Astrocyte of the cerebellum (primary cell): ENCODE data around the gene NOTUM.
A peak's percentile ranks its signal among the peaks of the same experiment; 100 is the strongest.

ENCODE experiments used
- DNase-seq: peaks from one replicate; pipeline ENCODE4 v3.0.0-alpha.2; 2011; ENCODE audit warnings: low read depth
- H3K4me3 ChIP-seq: 2 replicates; pipeline ENCODE4 v1.5.1; 2011; ENCODE audit warnings: mild to moderate bottlenecking, low read depth, low read length, moderate library complexity
- in situ Hi-C: cut with HindIII; loops from 2 replicates; pipeline ENCODE4 v1.10.0; 2017; ENCODE audit warnings: low sequenced_read_pairs
- TF ChIP-seq, protein P1 (sequence below): IDR thresholded peaks from 2 replicates; pipeline ENCODE4 v1.5.1; 2012; ENCODE audit warnings: low read length, low read depth, moderate library complexity, mild to moderate bottlenecking; ENCODE audit errors: missing control alignments

Gene NOTUM

DNA sequence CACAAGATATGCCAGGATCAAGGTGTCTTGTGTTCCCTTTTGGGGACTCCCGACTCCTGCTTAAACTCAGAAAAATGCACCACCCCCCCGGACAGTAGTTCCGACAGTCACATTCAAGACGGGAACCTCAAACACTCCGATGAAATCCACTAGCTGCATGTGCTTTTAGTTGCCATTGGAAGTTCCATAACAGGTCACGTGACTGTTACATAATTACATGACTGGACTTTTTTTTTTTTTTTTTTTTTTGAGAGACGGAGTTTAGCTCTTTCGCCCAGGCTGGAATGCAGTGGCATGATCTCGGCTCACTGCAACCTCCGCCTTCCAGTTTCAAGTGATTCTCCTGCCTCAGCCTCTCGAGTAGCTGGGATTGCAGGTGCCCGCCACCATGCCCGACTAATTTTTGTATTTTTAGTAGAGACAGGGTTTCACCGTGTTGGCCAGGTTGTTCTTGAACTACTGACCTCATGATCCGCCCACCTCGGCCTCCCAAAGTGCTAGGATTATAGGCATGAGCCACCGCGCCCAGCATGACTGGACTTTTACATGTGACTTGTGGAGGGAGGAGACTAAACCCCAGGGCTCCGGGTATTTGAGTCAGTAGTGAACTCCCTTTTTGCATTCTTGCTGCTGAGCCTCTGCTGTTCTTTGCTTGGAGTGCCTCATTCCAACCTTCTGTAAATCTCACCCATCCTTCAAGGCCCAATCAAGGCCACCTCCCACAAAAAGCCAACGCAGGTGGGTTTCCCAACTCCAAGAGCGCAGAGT, 44.6 kb downstream of the NOTUM start:
- in situ Hi-C loops = no loop called here
- TF ChIP-seq, protein P1, sequence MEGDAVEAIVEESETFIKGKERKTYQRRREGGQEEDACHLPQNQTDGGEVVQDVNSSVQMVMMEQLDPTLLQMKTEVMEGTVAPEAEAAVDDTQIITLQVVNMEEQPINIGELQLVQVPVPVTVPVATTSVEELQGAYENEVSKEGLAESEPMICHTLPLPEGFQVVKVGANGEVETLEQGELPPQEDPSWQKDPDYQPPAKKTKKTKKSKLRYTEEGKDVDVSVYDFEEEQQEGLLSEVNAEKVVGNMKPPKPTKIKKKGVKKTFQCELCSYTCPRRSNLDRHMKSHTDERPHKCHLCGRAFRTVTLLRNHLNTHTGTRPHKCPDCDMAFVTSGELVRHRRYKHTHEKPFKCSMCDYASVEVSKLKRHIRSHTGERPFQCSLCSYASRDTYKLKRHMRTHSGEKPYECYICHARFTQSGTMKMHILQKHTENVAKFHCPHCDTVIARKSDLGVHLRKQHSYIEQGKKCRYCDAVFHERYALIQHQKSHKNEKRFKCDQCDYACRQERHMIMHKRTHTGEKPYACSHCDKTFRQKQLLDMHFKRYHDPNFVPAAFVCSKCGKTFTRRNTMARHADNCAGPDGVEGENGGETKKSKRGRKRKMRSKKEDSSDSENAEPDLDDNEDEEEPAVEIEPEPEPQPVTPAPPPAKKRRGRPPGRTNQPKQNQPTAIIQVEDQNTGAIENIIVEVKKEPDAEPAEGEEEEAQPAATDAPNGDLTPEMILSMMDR = no peak
- no peak for DNase-seq
- peak overlapping the region; percentile 60 for H3K4me3 ChIP-seq

DNA sequence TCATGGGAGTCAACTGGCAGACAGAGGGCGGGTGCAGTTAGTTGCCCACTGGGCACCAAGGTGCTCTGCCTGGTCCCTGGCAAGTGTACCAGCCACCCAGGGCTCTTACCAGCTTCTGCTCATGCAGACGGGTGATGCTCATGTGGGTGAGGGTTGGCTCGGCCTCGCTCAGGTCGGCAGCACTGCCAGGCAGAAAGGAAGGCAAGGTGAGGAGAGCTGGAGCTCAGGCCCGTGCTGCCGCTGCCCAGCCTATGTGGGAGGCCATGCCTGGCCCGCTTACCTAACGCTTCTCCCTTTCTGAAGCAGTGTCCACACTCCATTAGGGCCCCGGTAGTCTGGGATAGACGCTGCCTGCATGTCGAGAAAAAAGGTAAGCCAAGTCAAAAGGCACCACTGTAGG, 45.7 kb downstream of the NOTUM start:
- TF ChIP-seq, protein P1 = no peak
- H3K4me3 ChIP-seq = no peak overlapping the region
- no peak for DNase-seq
- in situ Hi-C loops = no loop called here

DNA sequence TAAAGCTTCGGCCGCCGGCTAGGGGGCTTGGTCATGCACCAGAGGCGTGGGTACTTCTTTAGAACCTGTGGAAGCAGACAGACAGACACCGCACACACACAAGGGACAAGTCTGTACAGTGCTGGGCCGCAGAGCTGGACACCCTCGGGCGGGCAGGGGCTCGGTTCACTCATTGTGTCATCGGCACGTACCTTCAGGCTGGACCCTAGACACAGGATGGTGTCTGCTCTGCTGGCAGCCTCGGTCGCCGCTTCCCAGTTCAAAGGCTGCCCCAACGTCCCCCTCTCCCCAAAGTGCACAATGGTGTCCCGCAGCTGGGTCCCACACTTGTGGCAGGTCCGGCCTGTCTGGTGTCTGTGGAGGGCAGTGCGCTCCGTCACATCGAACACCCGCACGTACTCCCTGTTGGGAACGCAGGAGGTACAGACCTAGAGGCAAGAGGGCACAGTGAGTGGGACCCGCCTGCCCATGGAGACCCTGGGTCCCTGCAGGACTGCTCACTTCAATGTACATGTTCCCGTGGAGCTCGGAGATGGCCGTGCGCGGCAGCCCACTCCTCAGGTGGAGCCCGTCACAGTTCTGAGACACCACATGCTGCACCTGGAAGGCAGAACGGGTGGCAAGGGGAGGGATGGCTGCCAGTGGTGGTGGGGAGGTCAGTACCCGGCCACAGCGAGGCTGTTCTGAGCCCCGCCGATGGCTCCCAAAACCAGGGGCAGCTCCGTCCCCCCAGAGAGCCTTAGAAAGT, 46.7 kb downstream of the NOTUM start:
- TF ChIP-seq, protein P1 = no peak
- DNase-seq = no peak
- in situ Hi-C loops = no loop called here
- no peak overlapping the region for H3K4me3 ChIP-seq

DNA sequence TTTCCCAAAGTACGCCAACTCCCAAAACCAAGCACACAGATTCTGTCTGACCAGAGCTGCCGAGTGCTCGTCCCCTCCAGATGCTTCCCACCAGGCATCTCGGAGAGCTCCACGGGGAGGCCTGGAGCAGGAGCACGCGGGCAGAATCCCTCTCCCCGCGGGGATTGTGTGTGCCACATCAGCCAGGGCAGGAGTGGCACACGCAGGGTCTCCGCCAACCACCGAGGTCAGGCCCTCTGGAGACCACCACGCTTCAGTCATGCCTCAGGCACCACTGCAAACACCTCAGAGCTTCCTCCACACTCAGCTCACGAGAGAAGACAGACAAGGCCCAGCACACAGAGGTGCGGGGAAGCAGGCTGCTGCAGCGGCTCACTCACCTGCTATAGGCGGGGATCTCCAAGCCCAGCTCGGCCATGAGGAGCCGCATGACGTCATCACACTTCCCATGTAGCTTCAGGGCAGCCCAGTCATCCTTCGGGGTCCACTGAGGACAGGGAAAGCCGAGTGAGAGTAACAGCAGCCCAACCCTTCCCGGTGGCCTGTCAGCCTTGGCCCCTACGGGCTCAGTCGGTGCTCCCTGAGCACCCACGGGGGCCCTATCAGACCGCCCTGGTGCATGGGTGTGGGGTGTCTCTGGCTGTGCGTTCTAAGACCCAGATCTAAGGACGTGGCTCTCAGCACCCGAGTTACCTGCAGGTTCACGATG, 47.4 kb downstream of the NOTUM start:
- in situ Hi-C loops = no loop called here
- H3K4me3 ChIP-seq = no peak overlapping the region
- TF ChIP-seq, protein P1 = no peak
- no peak for DNase-seq

DNA sequence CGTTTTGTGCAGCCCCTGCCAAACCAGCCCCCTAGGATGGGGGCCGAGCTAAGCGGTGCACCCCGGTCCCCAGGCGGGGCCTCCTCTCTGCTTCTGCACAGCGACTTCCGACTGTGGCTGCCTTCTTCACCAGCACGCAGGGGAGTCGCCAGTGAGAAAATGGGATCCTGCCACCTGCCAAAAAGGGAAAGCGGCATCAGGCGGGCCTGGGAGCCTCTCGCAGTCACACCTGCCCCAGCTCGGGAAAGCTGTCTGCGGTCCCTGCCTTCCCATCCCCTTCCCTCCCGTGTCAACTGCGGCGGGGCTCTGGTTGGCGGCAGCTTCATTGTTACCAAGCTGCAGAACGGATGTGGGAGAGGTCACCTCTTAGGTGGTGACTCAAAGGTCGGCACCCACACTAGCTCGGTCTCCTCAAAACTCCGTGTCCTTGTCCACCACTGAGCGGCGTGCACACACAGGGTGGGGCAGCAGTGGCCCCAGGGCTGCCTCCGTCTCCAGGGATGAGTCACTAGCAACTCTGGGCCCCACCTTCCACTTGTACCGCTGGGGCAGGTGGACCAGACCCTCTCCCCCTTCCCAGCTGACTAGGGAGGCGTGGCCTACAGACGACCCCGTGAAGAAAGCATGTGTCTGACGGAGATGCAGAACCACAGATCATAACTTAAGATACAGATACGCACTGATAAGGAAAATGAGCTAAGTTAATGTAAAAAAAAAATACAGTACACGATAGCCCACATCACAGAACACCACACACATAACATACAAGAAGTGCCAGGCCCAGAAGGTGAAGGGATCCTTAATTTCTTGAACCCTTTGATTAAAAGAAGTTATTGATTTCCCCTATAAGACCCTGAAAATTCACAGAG, 48.3 kb downstream of the NOTUM start:
- DNase-seq = no peak
- TF ChIP-seq, protein P1 = no peak
- no peak overlapping the region for H3K4me3 ChIP-seq
- in situ Hi-C loops = no loop called here

DNA sequence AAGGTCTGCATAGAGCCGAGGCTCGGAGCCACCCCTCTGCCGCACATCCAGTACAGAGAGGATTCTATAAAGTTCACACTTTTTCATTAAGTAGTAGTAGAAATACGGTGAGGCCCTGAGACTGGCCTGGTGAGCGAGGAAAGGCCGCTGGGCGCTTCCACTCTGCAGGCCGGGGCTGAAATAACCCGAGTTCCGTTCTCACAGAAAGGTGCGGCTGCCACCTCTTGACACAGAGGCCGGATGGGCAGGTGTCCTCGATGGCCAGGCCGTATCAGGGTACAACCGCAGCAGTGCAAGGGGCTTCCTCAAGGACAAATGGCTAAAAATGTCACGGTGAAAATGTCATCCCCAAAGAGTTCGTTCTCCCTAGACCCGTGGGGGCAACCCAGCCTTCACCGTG, 49.0 kb downstream of the NOTUM start:
- no peak for DNase-seq
- TF ChIP-seq, protein P1 = no peak
- in situ Hi-C loops = no loop called here
- no peak overlapping the region for H3K4me3 ChIP-seq
